Activated B cell treated with CpG ODN at 0.5 μM for 24 hours (primary cell): ENCODE data around the gene SPRYD3. TPM values are rescaled to one million over a fixed set of nuclear protein-coding genes. Genes with fewer than 3 reads are reported as not detected.

Experiments
- ATAC-seq: fragments of 200-7000 bp; cut with Tn5 transposase; one replicate; pipeline ENCODE4 v1.10.0; 2021; ENCODE audit warnings: low read depth, mild to moderate bottlenecking, moderate library complexity
- CTCF ChIA-PET: fragments of 350-600 bp; sonication (Branson Sonifier 250); formaldehyde crosslinking; loops from one replicate; lab custom pipeline; 2021; ENCODE audit warnings: antibody characterized with exemption; lab: Charles Lee
- POLR2A ChIA-PET: fragments of 350-600 bp; sonication (Branson Sonifier 250); formaldehyde crosslinking; loops from one replicate; lab custom pipeline; 2021; ENCODE audit warnings: antibody characterized with exemption; lab: Charles Lee
- DNase-seq: peaks from one replicate; pipeline ENCODE4 v3.0.0; 2022
- H3K27ac Mint-ChIP-seq: one replicate; pipeline ENCODE4 v1.8.0; 2020; ENCODE audit warnings: mixed read lengths
- H3K27me3 Mint-ChIP-seq: one replicate; pipeline ENCODE4 v1.8.0; 2021; ENCODE audit warnings: mixed read lengths
- H3K36me3 Mint-ChIP-seq: one replicate; pipeline ENCODE4 v1.8.0; 2021; ENCODE audit warnings: low read depth, mixed read lengths
- H3K4me1 Mint-ChIP-seq: one replicate; pipeline ENCODE4 v1.8.0; 2021; ENCODE audit warnings: mixed read lengths
- H3K4me3 Mint-ChIP-seq: one replicate; pipeline ENCODE4 v1.8.0; 2020; ENCODE audit warnings: mild to moderate bottlenecking, mixed read lengths
- H3K9me3 Mint-ChIP-seq: one replicate; pipeline ENCODE4 v1.8.0; 2020; ENCODE audit warnings: mixed read lengths
- intact Hi-C: fragments of 100-400 bp; cut with micrococcal nuclease; formaldehyde crosslinking; loops from one replicate; pipeline ENCODE4 v1.15.1; 2024
- total RNA-seq: library from RNA; stranded (reverse); gene quantifications from 2 replicates; pipeline ENCODE4 v1.2.3, GENCODE V29; 2022
- TF ChIP-seq, protein P1 (sequence below): fragments of 200-600 bp; IDR thresholded peaks from one replicate; pipeline ENCODE4 v1.8.0; 2022; ENCODE audit warnings: antibody characterized with exemption, mild to moderate bottlenecking

SPRYD3 gene
- total RNA-seq, 1 donor from 2014 or later = 33.9 TPM

- H3K27ac Mint-ChIP-seq = no peak overlapping the region
- intact Hi-C loops = loop anchor here (10.0 kb wide), 1 partner anchor 250 kb away; the partner anchor contains the start of gene AAAS
- peaks cover 77% of the 10 kb centered on the region for H3K36me3 Mint-ChIP-seq
- no peak for DNase-seq
- H3K4me3 Mint-ChIP-seq = no peak overlapping the region
- CTCF ChIA-PET = interaction anchor here (8.7 kb wide), 1 partner anchor 9 kb away, joined by 77 read pairs; no protein-coding TSS in a partner anchor
- no peak for ATAC-seq
- TF ChIP-seq, protein P1, sequence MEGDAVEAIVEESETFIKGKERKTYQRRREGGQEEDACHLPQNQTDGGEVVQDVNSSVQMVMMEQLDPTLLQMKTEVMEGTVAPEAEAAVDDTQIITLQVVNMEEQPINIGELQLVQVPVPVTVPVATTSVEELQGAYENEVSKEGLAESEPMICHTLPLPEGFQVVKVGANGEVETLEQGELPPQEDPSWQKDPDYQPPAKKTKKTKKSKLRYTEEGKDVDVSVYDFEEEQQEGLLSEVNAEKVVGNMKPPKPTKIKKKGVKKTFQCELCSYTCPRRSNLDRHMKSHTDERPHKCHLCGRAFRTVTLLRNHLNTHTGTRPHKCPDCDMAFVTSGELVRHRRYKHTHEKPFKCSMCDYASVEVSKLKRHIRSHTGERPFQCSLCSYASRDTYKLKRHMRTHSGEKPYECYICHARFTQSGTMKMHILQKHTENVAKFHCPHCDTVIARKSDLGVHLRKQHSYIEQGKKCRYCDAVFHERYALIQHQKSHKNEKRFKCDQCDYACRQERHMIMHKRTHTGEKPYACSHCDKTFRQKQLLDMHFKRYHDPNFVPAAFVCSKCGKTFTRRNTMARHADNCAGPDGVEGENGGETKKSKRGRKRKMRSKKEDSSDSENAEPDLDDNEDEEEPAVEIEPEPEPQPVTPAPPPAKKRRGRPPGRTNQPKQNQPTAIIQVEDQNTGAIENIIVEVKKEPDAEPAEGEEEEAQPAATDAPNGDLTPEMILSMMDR = no peak
- POLR2A ChIA-PET = interaction anchor here (0.8 kb wide), 1 partner anchor 20 kb away, joined by 6 read pairs; no protein-coding TSS in a partner anchor
- H3K27me3 Mint-ChIP-seq = no peaks in the 10 kb centered on the region
- peaks cover 49% of the 10 kb centered on the region for H3K4me1 Mint-ChIP-seq
- H3K9me3 Mint-ChIP-seq = no peaks in the 10 kb centered on the region
Measured at GRCh38 chr12:53074283-53074998, 4.7 kb downstream of the SPRYD3 start.

- intact Hi-C loops = loop anchor here (2.0 to 10.0 kb wide), 2 partner anchors 13 to 251 kb away; partner anchors contain the start of gene AAAS
- CTCF ChIA-PET = interaction anchor here (8.7 kb wide), 1 partner anchor 8 kb away, joined by 77 read pairs; no protein-coding TSS in a partner anchor
- TF ChIP-seq, protein P1 = no peak
- POLR2A ChIA-PET = interaction anchor here (0.7 to 0.8 kb wide), 2 partner anchors 20 to 47 kb away, joined by 6 to 10 read pairs; no protein-coding TSS in a partner anchor
- Mint-ChIP-seq H3K27me3 (no peaks in the 10 kb centered on the region), H3K27ac (no peak overlapping the region), H3K9me3 (no peaks in the 10 kb centered on the region), H3K36me3 (peaks cover 80% of the 10 kb centered on the region), H3K4me1 (peaks cover 46% of the 10 kb centered on the region), H3K4me3 (no peak overlapping the region)
- DNase-seq (no peak), ATAC-seq (no peak)
Measured at GRCh38 chr12:53073881-53074280, 5.3 kb downstream of the SPRYD3 start.

DNA sequence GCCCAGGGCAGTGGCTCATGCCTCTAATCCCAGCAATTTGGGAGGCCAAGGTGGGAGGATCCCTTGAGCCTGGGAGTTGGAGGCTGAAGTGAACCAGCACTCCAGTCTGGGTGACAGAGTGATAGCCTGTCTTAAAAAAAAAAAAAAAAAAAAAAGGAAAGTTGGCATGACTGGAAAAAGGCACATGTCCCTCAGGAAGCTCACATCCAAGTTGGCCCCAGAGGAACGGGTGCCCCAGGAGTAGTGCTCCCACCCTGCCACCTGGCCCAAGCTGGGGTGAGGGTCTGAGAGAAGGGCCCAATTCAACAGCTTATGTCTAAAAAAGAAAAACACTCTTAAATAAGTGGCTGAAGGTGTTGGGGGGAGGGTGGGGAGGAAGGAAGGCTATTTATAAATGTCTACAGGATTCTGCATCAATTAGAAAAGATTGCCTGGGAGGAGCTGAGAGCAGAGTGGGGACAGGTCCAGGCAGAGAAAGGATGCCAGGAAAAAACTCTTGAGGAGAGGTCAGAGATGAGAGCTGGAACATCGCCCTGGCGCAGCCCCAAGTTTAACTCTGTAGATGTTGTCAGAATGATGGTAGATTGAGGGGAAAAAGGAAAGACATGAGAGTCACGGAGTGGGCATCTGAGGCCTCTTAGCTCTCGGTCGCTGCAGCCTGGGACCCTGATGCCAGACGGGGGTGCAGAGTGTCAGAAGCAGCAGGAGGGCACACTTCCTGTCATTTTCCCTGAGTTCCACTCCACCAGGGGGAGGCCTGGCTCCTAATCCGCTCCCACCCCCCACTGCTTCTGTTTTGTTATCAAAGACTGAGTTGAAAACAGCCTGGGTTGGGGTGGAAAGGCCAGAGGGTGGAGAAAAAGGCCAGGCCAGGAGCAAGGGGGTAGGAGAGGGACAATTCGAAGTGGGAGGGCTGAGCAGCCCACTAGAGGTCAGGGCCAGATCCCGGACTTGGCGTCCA lies 7.3 kb downstream of the SPRYD3 start:
- Mint-ChIP-seq H3K36me3 (peaks cover 91% of the 10 kb centered on the region), H3K9me3 (no peaks in the 10 kb centered on the region), H3K27ac (no peak overlapping the region), H3K4me3 (no peak overlapping the region), H3K27me3 (no peaks in the 10 kb centered on the region), H3K4me1 (peaks cover 32% of the 10 kb centered on the region)
- DNase-seq = no peak
- ChIA-PET POLR2A (interaction anchor here (0.7 to 1.2 kb wide), 3 partner anchors 11 to 315 kb away, joined by 3 to 4 read pairs (median 3); no protein-coding TSS in a partner anchor), CTCF (no interaction called here)
- no peak for ATAC-seq
- TF ChIP-seq, protein P1 = no peak
- intact Hi-C loops = loop anchor here (2.0 to 10.0 kb wide), 3 partner anchors 15 to 253 kb away; partner anchors contain the start of gene AAAS

DNA sequence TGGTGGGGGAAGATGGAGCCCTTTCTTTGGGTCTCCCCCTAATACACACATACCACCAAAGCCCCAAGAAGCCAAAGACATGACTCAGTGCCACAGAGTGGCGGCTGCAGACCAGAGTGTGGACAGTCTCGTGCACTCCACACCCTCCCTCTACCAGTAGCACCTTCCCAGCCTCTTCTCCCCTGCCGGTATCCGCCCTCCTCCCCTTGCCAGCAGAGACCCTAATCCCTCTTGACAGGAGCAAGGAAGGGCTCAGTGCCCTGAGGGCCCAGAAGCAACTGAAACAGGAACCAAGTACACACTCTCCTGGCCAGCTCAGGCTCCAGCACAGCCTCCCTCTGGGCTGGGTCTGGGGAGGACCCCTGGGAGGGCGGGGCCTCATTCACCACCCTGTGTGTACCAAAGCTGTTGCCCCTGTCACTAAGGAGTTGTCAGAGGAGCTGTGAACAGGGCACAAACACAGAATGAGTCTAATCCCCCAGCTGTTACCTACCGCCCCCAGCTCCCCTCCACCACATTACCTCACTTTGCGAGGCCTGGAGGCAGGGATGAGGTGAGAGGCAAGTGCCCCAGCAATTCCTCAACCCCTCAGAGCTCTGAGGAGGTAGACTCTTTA lies 8.2 kb downstream of the SPRYD3 start:
- H3K4me3 Mint-ChIP-seq = no peak overlapping the region
- TF ChIP-seq, protein P1 = no peak
- no peaks in the 10 kb centered on the region for H3K9me3 Mint-ChIP-seq
- intact Hi-C loops = loop anchor here (2.0 to 10.0 kb wide), 2 partner anchors 16 to 254 kb away; partner anchors contain the start of gene AAAS
- ATAC-seq (no peak), DNase-seq (no peak)
- no peaks in the 10 kb centered on the region for H3K27me3 Mint-ChIP-seq
- peaks cover 32% of the 10 kb centered on the region for H3K4me1 Mint-ChIP-seq
- ChIA-PET CTCF (no interaction called here), POLR2A (interaction anchor here (0.7 to 1.2 kb wide), 3 partner anchors 10 to 316 kb away, joined by 3 to 4 read pairs (median 3); no protein-coding TSS in a partner anchor)
- H3K27ac Mint-ChIP-seq = no peak overlapping the region
- peaks cover 92% of the 10 kb centered on the region for H3K36me3 Mint-ChIP-seq
